HG03108 (cell line): ENCODE measurements around the gene LRRC8C.
"Not testable (repeated sequence)": the region's sequence is repeated elsewhere in the genome, so short reads cannot be mapped to it uniquely, and the experiment has no call there.

Source experiments
- ATAC-seq: cut with Tn5 transposase; IDR thresholded peaks from one replicate; pipeline ENCODE4 v1.9.1; 2021; ENCODE audit warnings: moderate library complexity; ENCODE audit not compliant: unreplicated experiment

The LRRC8C gene

DNA sequence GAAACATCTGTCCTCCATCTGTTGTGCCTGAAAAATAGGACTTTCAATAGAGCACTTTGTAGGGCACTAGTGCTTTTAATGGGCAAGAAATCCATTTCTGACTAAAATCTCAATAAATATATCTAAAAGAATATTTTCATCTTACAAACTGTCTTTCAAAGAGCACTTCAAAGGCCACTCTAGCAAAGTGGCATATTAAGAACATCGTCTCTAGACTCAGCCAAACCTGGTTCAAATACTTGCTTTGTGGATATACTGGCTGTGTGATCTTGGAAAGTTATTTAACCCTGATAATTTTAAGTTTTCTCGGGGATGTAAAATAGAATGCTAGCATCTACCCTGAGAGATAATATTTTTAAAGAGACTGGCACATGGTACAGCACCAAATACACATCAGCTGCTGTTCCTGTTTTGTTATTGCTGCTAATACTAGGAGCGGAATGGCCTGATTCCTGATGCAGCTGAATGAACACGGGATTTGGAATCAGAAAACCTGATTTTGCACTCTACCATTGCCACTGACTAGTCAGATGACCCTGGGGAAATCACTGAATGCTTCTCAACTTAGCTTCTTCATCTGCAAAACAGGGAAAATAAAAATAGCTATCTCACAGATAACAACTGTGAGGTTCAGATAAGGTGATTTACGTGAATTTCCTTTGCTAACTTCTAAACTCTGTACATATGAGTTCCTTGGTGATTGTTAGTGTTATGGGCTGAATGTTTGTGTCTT lies 25.2 kb upstream of the LRRC8C start:
- no peak for ATAC-seq

DNA sequence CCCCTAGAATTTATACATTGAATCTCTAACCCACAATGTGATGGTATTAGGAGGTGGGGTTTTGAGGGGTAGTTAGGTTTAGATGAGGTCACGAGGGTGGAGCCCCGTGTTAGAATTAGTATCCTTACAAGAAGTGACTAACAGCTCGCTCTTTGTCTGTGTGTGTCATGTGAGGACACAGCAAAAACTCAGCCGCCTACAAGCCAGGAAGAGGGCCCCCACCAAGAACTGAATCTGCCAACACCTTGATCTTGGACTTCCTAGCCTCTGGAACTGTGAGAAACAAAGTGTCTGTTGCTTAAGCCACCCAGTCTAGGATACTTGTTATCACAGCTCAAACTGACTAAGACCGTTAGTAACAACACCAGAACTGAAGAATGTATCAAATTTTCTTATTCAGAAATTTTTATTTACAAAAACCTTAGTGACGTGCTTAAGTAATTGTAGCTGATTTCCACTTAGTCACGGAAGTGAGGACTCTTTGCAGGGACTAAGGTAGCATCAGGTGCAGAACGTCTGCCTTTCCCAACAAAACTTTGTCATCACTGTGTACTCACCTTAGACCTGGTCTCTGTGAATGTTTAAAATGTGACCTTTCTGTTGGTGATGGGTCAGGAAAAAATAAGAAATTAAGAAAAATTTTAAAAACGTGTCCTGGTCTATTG lies 24.5 kb upstream of the LRRC8C start:
- ATAC-seq = no peak

DNA sequence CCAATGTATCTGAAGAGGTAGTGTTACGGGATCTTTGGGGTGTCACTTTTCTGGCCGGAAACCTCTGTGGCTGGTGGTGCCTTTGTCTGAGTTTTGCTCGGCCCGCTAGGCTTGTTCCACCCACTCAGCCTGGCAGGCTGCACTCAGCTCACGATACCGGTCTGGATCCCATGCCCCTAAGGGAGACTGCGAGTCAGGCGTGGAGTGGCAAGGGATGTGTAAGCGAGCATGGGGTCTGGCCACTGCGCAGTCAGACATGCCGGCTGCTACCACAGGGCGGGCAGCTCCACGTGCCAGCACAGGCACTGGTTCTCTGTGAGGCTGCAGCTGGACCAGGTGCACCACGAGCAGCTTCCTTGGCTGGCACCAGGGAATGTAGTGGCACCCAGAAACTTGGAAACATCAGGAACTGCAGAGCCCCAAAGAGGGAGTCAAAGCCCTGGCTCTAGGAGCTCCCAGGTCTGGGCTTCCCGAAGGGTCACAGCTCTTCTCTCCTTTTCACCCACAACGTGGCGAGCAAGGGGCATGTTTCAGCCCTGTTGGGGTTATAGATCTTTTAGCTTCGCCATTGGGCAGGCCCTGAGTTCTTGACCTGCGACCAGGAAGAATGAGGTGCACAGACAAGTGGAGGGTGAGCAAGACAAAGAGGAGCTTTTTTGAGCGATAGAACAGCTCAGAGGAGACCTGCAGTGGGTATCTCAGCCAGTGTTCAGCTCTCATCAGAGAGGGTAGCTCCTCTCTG lies 23.8 kb upstream of the LRRC8C start:
- ATAC-seq = no peak

DNA sequence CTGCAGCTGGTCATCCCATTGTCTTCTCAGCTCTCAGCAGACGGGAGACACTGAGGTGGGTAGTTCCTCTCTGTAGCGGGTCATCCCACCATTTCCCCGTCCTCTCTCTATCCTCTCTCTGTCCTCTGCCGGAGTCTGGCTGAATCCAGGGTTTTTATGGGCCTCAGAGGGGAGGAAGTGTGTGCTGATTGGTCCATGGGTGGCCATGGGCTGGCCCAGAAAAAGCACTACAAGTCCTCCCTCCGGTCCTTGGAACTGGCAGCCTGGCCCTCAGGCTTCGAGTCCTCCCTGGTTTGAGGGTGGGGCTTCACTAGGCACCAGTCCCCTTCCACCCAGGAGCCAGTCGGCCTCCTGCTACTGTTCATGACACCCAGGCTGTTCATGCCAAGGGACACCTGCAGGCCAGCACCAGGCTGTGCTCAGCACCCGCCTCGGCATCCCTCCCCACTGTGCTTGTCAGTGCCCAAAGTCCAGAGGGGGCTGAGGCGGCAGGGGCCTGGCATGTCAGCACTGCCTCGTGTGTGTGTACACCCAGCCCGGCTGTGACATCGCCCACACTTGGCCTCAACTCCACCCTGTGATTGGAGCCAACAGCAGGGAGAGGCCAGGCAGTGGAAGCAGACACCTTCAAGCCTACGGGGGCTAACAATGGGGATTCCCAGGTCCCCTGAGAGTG lies 23.0 kb upstream of the LRRC8C start:
- no peak for ATAC-seq

DNA sequence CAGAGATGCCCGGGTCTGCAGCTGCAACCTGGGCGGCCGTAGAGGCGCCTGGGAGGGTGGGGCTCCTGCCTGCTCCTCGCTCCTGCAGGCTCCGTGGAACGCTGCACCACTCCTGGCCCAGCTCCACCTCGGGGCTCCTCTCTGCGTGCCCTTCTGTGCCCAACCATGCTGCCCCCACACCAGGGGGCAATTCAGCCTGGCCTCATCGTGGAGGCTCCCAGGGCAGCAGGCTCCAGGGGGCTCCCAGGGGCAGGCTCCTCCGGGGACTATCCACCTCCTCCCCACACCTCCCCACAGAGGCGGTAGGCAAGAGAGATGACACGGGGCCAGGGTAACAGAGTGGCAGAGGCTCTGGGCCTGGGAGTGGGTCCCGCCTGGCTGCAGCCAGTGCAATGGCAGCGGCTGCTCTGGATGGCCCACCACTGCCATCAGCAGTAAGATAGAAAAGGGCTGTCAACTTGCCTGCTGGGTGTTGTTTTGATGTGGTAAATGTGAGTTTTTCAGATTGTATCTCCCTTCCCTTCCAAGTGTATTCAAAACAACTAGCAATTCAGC lies 22.4 kb upstream of the LRRC8C start:
- ATAC-seq = no peak

DNA sequence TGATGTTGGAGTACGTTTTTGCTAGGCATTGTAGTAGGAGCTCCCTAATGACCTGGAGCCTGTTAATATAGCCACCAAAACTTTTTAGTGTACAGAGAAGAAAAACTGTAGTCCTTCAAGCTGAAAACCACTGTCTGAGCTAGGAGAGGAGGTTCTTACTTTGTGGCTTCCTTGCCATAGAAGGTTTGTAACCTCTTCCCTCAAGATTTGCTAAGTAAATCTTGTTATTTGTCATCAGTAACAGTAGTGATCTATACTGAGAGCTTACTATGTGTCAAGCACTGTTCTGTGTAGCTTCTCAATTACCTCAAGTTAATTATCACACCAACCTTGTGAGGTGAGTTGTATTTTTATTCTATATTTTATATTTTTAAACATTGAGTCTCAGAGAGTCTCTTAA lies 21.2 kb upstream of the LRRC8C start:
- ATAC-seq = peak; percentile 95

DNA sequence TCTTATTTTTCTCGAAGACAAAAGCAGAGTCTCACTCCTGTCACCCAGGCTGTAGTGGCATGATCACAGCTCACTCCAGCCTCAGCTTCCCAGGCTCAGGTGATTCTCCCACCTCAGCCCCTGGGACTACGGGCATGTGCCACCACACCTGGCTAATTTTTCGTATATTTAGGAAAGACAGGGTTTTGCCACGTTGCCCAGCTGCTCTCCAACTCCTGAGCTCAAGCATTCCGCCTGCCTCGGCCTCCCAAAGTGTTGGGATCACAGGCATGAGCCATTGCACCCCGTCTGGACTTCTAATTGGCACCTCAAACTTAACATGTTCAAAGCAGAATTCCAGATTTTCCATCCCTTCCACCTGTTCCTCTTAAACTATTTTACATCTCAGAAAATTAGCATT lies 19.0 kb upstream of the LRRC8C start:
- ATAC-seq = no peak

DNA sequence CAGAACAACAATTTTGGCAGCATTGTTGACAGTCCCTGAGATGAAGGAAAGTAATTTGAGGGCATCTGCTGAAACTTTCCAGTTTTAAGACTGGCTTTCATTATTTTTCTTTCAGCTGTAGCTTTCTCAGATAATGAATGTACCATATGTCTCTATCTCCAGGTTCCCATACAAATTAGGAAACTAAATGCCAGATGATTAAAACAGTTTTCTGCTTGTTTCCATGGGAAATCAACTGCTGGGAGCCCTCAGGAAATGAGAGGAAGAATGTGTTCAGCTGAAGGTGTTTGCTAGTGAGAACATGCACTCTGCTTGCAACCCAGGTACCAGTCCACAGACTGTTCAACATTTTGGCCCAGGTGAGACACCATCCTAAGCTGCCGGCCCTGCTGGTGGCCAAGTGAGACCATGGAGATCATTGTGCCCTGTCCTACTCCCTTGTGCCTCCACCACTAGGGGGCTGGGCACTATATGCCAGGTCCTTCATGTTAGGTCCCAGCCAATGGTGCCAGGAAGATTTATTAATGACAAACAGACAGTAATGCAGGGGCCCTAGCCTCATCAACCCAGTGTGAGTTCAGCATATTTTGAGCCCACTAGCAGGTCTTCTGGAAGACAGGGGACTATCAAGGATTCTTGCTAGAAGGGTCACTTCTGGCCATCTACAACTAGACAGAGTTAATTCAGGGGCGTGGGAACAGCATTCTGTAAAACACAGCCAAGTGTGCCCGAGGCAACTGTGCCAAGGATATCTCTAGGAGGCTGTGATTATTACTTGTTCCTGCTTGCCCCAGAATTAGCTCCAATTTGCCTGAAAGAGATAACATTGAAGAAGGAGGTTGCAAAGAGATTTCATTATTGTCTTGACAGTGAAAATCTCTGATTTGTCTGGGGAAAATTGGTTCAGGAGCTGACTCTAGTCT lies 17.0 kb upstream of the LRRC8C start:
- ATAC-seq = no peak

DNA sequence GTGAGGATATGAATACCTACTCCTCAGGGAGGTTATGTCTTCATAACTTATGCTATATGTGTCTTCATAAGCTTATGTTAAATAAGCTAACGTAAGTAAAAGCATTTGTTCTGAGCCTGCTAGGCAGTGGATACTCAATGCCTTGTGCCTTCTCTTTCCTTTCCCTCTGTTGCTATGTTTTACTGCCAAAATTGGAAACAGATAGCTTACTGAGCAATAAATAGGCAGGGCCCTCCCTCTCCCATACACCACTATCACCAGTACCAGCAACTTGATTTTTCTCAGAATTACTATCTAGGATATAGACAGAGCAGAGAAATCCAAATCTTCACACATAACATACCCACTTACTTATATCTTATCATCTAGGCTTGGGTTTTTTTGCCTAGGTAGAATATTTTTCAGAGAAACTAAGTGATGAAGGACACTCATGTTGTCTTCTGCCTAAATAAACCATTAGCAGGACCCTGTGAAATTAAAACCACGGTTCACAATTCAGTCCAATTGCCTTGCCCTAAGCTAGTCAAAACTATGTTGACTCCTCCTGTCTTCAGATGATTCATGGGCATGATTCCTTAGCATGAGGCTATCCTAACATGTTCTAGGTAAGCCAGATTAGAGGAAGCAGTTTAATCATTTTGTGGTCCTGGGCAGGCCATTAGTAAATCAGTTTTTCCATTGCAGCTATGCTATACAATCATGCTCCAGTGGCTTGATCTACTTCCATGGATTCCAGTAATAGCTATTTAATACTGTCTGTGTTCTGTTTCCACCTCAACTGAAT lies 15.9 kb upstream of the LRRC8C start:
- ATAC-seq = no peak

DNA sequence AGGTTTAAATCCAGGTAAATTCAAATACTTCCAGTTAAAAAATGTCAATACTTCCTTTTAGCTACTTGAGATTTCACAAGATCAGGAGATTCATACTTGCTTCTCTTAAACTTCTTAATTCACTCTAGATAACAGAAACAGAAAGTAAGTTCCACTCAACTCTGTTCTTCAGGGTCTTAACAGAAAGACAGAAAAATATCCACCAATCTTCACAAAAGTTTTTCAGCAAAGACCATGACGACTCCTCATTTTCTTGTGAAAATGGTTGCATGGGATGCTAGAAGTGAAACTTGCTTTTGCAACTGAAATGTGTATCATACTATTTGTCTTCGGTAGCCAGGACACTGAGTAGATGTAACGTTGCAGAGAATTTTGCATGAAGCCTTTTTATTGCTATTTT lies 12.3 kb upstream of the LRRC8C start:
- no peak for ATAC-seq

DNA sequence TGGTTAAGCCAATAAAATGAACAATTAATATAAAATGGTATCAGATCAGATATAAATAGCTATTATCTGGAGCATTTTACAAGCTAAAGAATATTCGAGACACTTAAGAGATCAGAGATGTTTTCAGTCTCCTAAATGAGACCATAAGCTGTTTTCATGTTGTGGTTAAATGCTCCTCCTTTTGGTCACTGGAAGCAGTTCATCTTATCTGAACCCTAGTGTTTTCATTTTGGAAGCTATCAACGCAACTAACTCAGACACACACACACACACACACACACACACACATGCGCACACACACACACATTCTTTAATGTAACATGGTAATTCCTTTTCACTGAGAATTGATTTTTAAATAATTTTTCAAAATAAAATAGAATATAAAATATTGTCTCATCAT lies 10.0 kb upstream of the LRRC8C start:
- no peak for ATAC-seq

DNA sequence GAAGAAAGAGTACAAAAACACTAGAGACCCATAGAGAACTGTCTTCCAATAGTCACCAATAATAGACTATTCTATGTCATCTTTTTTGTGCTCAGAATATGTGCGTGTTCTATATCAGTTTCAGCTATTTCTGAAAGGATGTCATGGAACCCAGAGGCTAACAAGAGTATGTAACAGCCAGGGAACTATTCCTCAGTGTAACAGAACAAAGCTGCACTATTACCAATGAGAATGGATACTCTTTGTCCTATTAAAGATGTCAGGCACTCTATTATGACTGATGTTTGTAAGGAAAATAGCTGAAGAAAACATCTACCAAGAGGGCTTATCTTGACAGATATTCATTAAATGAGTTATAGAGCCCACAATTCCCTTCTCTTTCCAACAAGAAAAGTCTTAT lies 8.6 kb upstream of the LRRC8C start:
- no peak for ATAC-seq

DNA sequence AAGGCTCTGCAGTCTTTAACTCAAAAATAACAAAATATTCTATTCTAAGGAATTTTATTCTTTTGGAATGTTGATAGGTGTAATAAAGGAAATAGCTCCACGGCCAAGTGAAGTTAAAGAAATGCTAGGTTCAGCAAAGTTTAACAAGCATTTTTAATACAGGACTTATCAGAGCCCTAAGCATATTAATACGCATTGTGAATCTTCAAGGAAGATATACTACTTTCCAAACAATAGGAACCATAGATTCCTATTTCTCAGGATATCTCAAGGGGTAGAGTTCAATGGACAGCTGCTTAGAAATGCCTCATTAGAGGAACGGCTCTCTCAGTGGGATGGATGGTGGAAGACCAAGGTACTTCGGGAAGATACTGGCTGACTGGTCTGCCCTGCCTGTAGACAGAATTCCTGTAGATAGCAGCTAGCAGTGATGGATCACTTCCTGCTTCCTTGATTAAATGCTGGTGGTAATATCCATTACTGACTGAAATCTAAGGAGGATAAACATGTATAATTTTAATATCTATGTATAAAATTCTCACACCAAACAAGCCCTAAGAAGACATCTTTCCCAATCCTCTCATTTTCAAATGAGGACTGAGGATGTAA lies 8.1 kb upstream of the LRRC8C start:
- no peak for ATAC-seq

DNA sequence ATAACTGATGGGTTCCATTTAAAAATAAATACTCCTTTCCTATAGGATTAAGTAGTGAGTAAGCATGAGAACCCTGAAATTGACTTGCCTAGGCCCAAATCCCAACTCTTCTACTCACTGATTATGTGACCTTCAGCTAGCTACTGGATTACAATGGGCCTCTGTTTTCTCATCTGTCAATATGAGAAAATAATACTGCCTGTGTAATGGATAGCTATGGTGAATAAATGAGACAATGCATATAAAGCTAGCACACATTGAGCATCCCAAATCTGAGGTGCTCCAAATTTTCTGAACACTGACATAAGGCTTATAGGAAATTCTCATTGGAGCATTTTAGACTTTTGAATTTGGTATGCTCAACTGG lies 5.3 kb upstream of the LRRC8C start:
- no peak for ATAC-seq

DNA sequence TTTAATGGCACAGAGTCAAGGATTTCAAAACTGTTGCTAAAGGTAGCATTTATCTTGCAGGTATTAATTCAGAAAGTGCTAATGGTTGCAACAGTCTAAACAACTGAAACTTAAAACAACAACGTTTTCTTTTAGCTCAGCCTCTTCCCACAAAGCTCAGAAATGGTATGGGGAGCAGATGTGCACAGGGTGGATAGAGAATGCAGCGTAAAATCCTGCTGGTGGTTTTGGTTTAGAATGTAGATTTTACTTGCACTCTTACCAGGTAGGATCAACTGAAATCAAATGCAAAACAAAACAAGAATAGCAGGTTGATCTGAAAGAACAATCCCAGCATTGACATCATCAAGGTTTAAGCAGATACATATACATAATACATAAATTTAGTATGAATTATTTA lies 3.8 kb upstream of the LRRC8C start:
- ATAC-seq = no peak

DNA sequence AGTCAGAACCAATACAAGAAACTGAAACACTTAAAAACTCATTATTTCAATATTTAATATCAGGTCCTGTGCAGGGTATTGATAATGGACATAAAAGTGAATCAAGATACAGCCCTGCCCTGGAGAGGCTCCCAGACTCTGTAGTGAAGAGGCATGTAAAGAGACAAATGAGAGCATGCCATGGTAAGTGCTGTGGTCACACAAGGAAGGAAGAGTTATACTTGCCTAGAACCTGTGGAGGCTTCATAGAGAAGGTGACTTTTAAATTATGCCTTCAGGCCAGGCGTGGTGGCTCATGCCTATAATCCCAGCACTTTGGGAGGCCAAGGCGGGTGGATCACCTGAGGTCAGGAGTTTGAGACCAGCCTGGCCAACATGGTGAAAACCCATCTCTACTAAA lies 3.3 kb upstream of the LRRC8C start:
- ATAC-seq = not testable (repeated sequence)

DNA sequence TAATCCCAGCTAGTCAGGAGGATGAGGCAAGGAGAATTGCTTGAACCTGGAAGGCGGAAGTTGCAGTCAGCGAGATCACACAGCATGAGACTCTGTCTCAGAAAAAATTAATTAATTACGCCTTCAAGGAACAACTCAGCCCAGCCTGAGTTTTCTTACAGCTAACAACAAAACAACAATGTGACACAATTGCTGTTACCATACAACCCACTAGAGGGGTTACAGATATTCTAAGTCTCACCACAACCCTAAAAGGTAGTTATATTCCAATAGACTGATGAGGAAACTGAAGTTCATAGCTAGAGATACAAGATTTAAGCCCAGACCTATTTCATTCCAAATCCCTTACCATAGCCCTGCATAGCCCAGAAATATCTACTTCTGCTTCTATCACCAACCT lies 2.9 kb upstream of the LRRC8C start:
- no peak for ATAC-seq

DNA sequence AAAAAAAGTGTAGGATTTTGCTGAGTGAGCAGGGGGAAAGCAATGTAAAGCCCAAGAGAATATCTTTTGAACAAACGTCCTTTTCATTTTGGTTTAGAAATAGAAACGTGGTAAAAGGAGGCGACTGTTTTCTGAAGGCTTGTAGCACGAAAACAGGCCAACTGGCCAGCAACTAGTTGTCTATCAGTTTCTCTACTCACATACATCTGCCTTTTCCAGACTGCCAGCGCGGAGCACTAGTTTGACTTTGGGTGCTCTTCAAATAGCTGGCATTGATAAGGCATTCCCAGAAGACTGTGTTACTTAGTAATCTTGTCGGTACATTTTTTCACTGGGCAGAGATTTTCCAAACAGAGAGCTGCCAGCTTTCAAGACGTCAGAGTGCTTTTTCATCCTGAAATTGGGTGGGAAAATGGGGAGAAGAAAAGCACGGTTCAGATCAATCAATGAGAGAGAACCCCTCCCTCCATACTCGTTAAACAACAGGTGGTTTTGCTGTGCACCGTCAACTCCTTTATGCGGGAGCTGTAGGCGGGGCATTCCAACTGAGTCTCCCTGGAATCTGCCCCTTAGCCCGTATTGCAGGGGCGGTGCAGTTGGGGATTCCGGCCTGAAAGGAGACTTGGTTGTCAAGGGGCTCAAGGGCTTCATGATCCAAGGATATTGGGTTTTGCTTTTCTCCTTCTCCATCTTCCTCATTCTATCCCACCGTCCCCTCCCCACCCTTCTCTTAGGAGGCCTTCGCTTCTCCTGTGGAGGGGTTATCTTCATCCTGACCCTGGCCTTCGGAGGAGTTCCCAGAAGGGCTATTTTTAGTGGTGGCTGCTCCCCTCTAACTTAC lies 884 bp upstream of the LRRC8C start:
- ATAC-seq = no peak
